Caco-2 (cell line): ENCODE results near the gene MTCH2. TPM values are rescaled to one million over a fixed set of nuclear protein-coding genes. Genes with fewer than 3 reads are reported as not detected.

Source experiments
- BruUV-seq: library from RNA; stranded (reverse); fragments of 400-500 nt; replicated peaks from 2 replicates; lab custom pipeline; 2021; lab: Mats Ljungman, UMichigan
- CTCF ChIA-PET: fragments of 300-600 bp; sonication (Branson Sonifier 250); formaldehyde crosslinking; loops from one replicate; lab custom pipeline; 2022; ENCODE audit warnings: antibody characterized with exemption; lab: Charles Lee
- POLR2A ChIA-PET: fragments of 300-600 bp; sonication (Branson Sonifier 250); formaldehyde crosslinking; loops from one replicate; lab custom pipeline; 2022; ENCODE audit warnings: antibody characterized with exemption; lab: Charles Lee
- DNase-seq, 2 experiments: peaks; one replicate each; pipeline versions ENCODE4 v3.0.0 to v3.0.0-alpha.2; 2020 to 2022
- H3K27me3 ChIP-seq: replicated peaks from 2 replicates; pipeline ENCODE4 v1.6.0; 2011; ENCODE audit warnings: low read length; ENCODE audit not compliant: control insufficient read depth, insufficient read depth
- H3K36me3 ChIP-seq: 2 replicates; pipeline ENCODE4 v1.5.1; 2011; ENCODE audit warnings: low read length; ENCODE audit not compliant: control insufficient read depth, insufficient read depth
- H3K4me1 ChIP-seq: fragments of 250-450 bp; sonication (Bioruptor Pico); 2 replicates; pipeline ENCODE4 v1.5.1; 2020; ENCODE audit warnings: mild to moderate bottlenecking
- H3K4me3 ChIP-seq: 2 replicates; pipeline ENCODE4 v1.5.1; 2011; ENCODE audit warnings: low read depth, mild to moderate bottlenecking, control low read depth, low read length
- H3K9me3 ChIP-seq: fragments of 250-450 bp; sonication (Bioruptor Pico); 2 replicates; pipeline ENCODE4 v1.5.1; 2020; ENCODE audit warnings: mild to moderate bottlenecking, moderate library complexity
- H3K27ac Mint-ChIP-seq: one replicate; pipeline ENCODE4 v1.8.0; 2022; ENCODE audit warnings: mixed read lengths; ENCODE audit not compliant: unreplicated experiment
- H3K27me3 Mint-ChIP-seq: one replicate; pipeline ENCODE4 v1.8.0; 2022; ENCODE audit warnings: mixed read lengths; ENCODE audit not compliant: insufficient read depth, unreplicated experiment
- H3K36me3 Mint-ChIP-seq: one replicate; pipeline ENCODE4 v1.8.0; 2022; ENCODE audit warnings: mild to moderate bottlenecking, mixed read lengths; ENCODE audit not compliant: insufficient read depth, unreplicated experiment
- H3K4me1 Mint-ChIP-seq: one replicate; pipeline ENCODE4 v1.8.0; 2022; ENCODE audit warnings: low read depth, mixed read lengths; ENCODE audit not compliant: unreplicated experiment
- H3K4me3 Mint-ChIP-seq: one replicate; pipeline ENCODE4 v1.8.0; 2022; ENCODE audit warnings: mild to moderate bottlenecking, moderate library complexity, mixed read lengths; ENCODE audit not compliant: unreplicated experiment
- H3K9me3 Mint-ChIP-seq: one replicate; pipeline ENCODE4 v1.8.0; 2022; ENCODE audit warnings: mixed read lengths; ENCODE audit not compliant: unreplicated experiment
- CTCF ChIP-seq, 2 experiments: fragments of 200-600 bp in 1 of 2; IDR thresholded peaks; 1 replicate in 1 of 2; 2 replicates in 1 of 2; pipeline versions ENCODE4 v1.5.1 to v1.8.0; 2011 to 2022; ENCODE audit warnings: antibody characterized with exemption in 1 of 2, control low read depth in 1 of 2, inconsistent platforms in 1 of 2, low read depth in 1 of 2, low read length in 1 of 2, mild to moderate bottlenecking in 1 of 2, moderate library complexity in 1 of 2; ENCODE audit not compliant: insufficient read depth in 1 of 2, severe bottlenecking in 1 of 2, unreplicated experiment in 1 of 2
- intact Hi-C: fragments of 100-400 bp; cut with micrococcal nuclease; formaldehyde crosslinking; loops from one replicate; pipeline ENCODE4 v1.10.0; 2022; ENCODE audit not compliant: unreplicated experiment
- total RNA-seq: library from RNA; stranded (reverse); gene quantifications from 2 replicates; pipeline ENCODE4 v1.2.3, GENCODE V29; 2022

MTCH2 gene
- total RNA-seq, 1 experiment from 2014 or later = 167 TPM

- POLR2A ChIA-PET = interaction anchor here (0.6 kb wide), 1 partner anchor 110 kb away, joined by 3 read pairs; no protein-coding TSS in a partner anchor
- no peak overlapping the region for H3K27ac Mint-ChIP-seq
- CTCF ChIA-PET = no interaction called here
- no peaks in the 10 kb centered on the region for H3K4me1 Mint-ChIP-seq
- H3K27me3 Mint-ChIP-seq = no peaks in the 10 kb centered on the region
- H3K4me1 ChIP-seq = no peaks in the 10 kb centered on the region
- H3K27me3 ChIP-seq = no peaks in the 10 kb centered on the region
- H3K36me3 ChIP-seq = peaks cover 2% of the 10 kb centered on the region
- no peak for DNase-seq
- no peak for TF ChIP-seq CTCF (IDR thresholded peaks at IDR 0.05; ENCODE audit: insufficient read depth in 1 of 2, low read depth in 1 of 2, low read length in 1 of 2, severe bottlenecking in 1 of 2, unreplicated experiment in 1 of 2)
- H3K4me3 Mint-ChIP-seq = no peak overlapping the region
- intact Hi-C loops = no loop called here
- no peaks in the 10 kb centered on the region for H3K9me3 ChIP-seq
- no TSS peak for BruUV-seq
- no peak overlapping the region for H3K4me3 ChIP-seq
- peaks cover 64% of the 10 kb centered on the region for H3K36me3 Mint-ChIP-seq
- H3K9me3 Mint-ChIP-seq = no peaks in the 10 kb centered on the region
Measured at GRCh38 chr11:47571357-47571729, 71.0 kb downstream of the MTCH2 start.

- no peak for TF ChIP-seq CTCF (IDR thresholded peaks at IDR 0.05; ENCODE audit: insufficient read depth in 1 of 2, low read depth in 1 of 2, low read length in 1 of 2, severe bottlenecking in 1 of 2, unreplicated experiment in 1 of 2)
- Mint-ChIP-seq H3K4me3 (no peak overlapping the region), H3K36me3 (peaks cover 64% of the 10 kb centered on the region), H3K27ac (no peak overlapping the region), H3K4me1 (no peaks in the 10 kb centered on the region), H3K9me3 (no peaks in the 10 kb centered on the region), H3K27me3 (no peaks in the 10 kb centered on the region)
- CTCF ChIA-PET = no interaction called here
- DNase-seq = no peak
- POLR2A ChIA-PET = no interaction called here
- Histone ChIP-seq H3K4me1 (no peaks in the 10 kb centered on the region), H3K27me3 (no peaks in the 10 kb centered on the region), H3K9me3 (no peaks in the 10 kb centered on the region), H3K36me3 (peaks cover 2% of the 10 kb centered on the region), H3K4me3 (no peak overlapping the region)
- BruUV-seq = no TSS peak
- intact Hi-C loops = no loop called here
Measured at GRCh38 chr11:47570651-47571356, 71.6 kb downstream of the MTCH2 start.

GRCh38 chr11:47569646-47570045 lies 72.7 kb downstream of the MTCH2 start:
- no TSS peak for BruUV-seq
- H3K4me3 Mint-ChIP-seq = no peak overlapping the region
- H3K27me3 ChIP-seq = no peaks in the 10 kb centered on the region
- ChIA-PET POLR2A (no interaction called here), CTCF (no interaction called here)
- H3K9me3 ChIP-seq = no peaks in the 10 kb centered on the region
- no peaks in the 10 kb centered on the region for H3K4me1 Mint-ChIP-seq
- TF ChIP-seq CTCF (IDR thresholded peaks at IDR 0.05; ENCODE audit: insufficient read depth in 1 of 2, low read depth in 1 of 2, low read length in 1 of 2, severe bottlenecking in 1 of 2, unreplicated experiment in 1 of 2) = no peak
- H3K27ac Mint-ChIP-seq = no peak overlapping the region
- peaks cover 64% of the 10 kb centered on the region for H3K36me3 Mint-ChIP-seq
- DNase-seq = no peak
- intact Hi-C loops = no loop called here
- H3K27me3 Mint-ChIP-seq = no peaks in the 10 kb centered on the region
- no peaks in the 10 kb centered on the region for H3K9me3 Mint-ChIP-seq
- no peaks in the 10 kb centered on the region; the same call in 1 of the 2 replicates for H3K4me1 ChIP-seq
- H3K4me3 ChIP-seq = no peak overlapping the region
- peaks cover 2% of the 10 kb centered on the region for H3K36me3 ChIP-seq

Other genes starting within 250 kb of the MTCH2 start
- gene SLC39A13, start 234.0 kb downstream of the MTCH2 start, total RNA-seq = 27.1 and 30.8 TPM in 2 replicates
- gene PSMC3, start 216.1 kb downstream of the MTCH2 start, total RNA-seq = 191 and 196 TPM in 2 replicates
- gene RAPSN, start 193.4 kb downstream of the MTCH2 start, total RNA-seq = 0.93 and 2.0 TPM in 2 replicates
- 146 and 152 TPM in 2 replicates for gene CELF1, start 89.4 kb downstream of the MTCH2 start, total RNA-seq
- gene PTPMT1, start 77.0 kb downstream of the MTCH2 start, total RNA-seq = 100 and 108 TPM in 2 replicates
- 11.9 and 12.5 TPM in 2 replicates for gene KBTBD4, start 63.6 kb downstream of the MTCH2 start, total RNA-seq
- 183 and 185 TPM in 2 replicates for gene NDUFS3, start 63.5 kb downstream of the MTCH2 start, total RNA-seq
- gene FAM180B, start 55.9 kb downstream of the MTCH2 start, total RNA-seq = not detected in 2 replicates
- 0.63 and 0.75 TPM in 2 replicates for gene C1QTNF4, start 48.1 kb downstream of the MTCH2 start, total RNA-seq
- 2.9 and 3.4 TPM in 2 replicates for gene AGBL2, start 72.8 kb upstream of the MTCH2 start, total RNA-seq
- 104 and 112 TPM in 2 replicates for gene FNBP4, start 124.8 kb upstream of the MTCH2 start, total RNA-seq
- 72.9 and 74.7 TPM in 2 replicates for gene NUP160, start 205.8 kb upstream of the MTCH2 start, total RNA-seq